AG04450 (cell line): ENCODE measurements around the gene DLL3. TPM values are rescaled to one million over a fixed set of nuclear protein-coding genes. Genes with fewer than 3 reads are reported as not detected.

Source experiments
- CTCF ChIA-PET: fragments of 300-600, 350-600 bp; formaldehyde crosslinking; extraction: SDS; loops from one replicate; lab custom pipeline; 2022; ENCODE audit warnings: antibody characterized with exemption, inconsistent platforms; lab: Charles Lee
- POLR2A ChIA-PET: fragments of 350-600 bp; formaldehyde crosslinking; extraction: SDS; loops from one replicate; lab custom pipeline; 2021; ENCODE audit warnings: antibody characterized with exemption, inconsistent platforms; lab: Yijun Ruan, JAX
- DNase-seq: peaks from one replicate; pipeline ENCODE4 v3.0.0-alpha.2; 2011; ENCODE audit warnings: low read depth, low spot score
- H3K27ac ChIP-seq: one replicate; pipeline ENCODE4 v1.5.1; 2012; ENCODE audit warnings: low read depth, low read length, control low read depth
- H3K27me3 ChIP-seq: one replicate; pipeline ENCODE4 v1.6.0; 2012; ENCODE audit warnings: low read length; ENCODE audit not compliant: control insufficient read depth, insufficient read depth
- H3K4me3 ChIP-seq: 2 replicates; pipeline ENCODE4 v1.5.1; 2011; ENCODE audit warnings: mild to moderate bottlenecking, low read depth, low read length, control low read depth
- H3K9me3 ChIP-seq: 2 replicates; pipeline ENCODE4 v1.5.1; 2012; ENCODE audit warnings: low read length; ENCODE audit not compliant: control insufficient read depth, insufficient read depth
- polyA plus RNA-seq: library from polyadenylated mRNA; depleted of rRNA; stranded (reverse); fragments of >200 nt; gene quantifications from 2 replicates; pipeline ENCODE4 v1.2.3, GENCODE V29; 2011; rRNA removed
- TF ChIP-seq, protein P1 (sequence below): IDR thresholded peaks from 2 replicates; pipeline ENCODE4 v1.5.1; 2011; ENCODE audit warnings: low read depth, low read length, control low read depth, inconsistent platforms

DLL3 gene
- polyA plus RNA-seq, 1 experiment: 0.47 TPM

DNA sequence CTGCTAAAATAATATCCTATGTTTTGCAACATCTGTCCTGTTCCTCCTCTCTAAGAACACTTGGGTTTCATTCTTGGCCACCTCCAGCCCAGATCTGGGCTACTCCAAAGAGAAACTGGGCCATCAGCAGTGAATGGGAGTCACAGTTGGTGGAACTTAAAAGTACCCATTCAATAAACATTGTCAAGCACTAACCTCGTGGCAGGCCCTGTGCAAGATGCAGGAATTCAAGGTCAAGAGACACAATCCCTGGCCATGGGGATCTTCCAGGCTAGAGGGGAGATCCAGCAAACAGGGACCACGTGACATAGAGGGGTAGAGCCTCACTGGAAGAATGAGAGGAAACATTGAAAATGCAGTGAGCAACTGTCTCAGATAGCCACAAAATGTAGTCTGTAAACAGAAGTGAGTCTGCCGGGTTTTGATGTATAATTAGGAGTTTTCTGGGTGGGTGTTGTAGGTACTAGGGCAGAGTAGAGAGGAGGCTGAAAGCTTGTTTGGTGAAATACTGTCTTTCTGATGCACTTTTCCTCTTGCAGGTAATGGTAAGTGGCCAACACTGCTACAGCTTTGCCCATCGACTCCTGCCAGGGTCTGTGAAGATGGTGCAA is 56.1 kb downstream of the DLL3 start:
- CTCF ChIA-PET: interaction anchor here (1.3 kb wide), 1 partner anchor 114 kb away, joined by 3 read pairs; no protein-coding TSS in a partner anchor
- TF ChIP-seq, protein P1, sequence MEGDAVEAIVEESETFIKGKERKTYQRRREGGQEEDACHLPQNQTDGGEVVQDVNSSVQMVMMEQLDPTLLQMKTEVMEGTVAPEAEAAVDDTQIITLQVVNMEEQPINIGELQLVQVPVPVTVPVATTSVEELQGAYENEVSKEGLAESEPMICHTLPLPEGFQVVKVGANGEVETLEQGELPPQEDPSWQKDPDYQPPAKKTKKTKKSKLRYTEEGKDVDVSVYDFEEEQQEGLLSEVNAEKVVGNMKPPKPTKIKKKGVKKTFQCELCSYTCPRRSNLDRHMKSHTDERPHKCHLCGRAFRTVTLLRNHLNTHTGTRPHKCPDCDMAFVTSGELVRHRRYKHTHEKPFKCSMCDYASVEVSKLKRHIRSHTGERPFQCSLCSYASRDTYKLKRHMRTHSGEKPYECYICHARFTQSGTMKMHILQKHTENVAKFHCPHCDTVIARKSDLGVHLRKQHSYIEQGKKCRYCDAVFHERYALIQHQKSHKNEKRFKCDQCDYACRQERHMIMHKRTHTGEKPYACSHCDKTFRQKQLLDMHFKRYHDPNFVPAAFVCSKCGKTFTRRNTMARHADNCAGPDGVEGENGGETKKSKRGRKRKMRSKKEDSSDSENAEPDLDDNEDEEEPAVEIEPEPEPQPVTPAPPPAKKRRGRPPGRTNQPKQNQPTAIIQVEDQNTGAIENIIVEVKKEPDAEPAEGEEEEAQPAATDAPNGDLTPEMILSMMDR: no peak
- POLR2A ChIA-PET: no interaction called here
- Histone ChIP-seq H3K9me3 (no peaks in the 10 kb centered on the region), H3K27me3 (peaks cover 8% of the 10 kb centered on the region), H3K27ac (no peak overlapping the region), H3K4me3 (no peak overlapping the region)
- no peak for DNase-seq

DNA sequence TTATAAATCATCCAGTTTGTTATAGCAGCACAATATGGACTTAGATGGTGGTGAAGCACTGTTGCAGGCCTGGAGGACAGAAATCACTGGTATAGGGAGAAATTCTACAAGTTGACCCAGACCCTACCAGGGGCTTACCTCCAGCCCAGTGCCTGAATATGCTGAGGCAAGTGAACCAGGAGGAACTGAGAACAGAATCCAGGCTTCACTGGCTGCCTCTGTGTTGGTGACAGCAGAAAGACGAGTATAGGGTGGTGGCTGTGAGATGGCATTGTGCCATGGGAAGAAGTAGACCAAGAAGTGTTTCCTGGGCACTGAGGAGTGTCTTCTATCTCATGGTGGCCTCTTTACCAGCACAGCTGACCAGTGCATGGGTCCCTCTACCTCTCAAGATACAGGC is 57.1 kb downstream of the DLL3 start:
- ChIA-PET CTCF (no interaction called here), POLR2A (no interaction called here)
- DNase-seq: no peak
- TF ChIP-seq, protein P1: no peak
- Histone ChIP-seq H3K4me3 (no peak overlapping the region), H3K27ac (no peak overlapping the region), H3K9me3 (no peaks in the 10 kb centered on the region), H3K27me3 (peaks cover 5% of the 10 kb centered on the region)

Other genes starting within 250 kb of the DLL3 start
- not detected in 2 replicates for gene IFNL2, start 230.6 kb upstream of the DLL3 start, polyA plus RNA-seq
- not detected in 2 replicates for gene IFNL1, start 202.5 kb upstream of the DLL3 start, polyA plus RNA-seq
- gene LRFN1, start 178.1 kb upstream of the DLL3 start, polyA plus RNA-seq: 0.15 and 0.16 TPM in 2 replicates
- gene GMFG, start 162.9 kb upstream of the DLL3 start, polyA plus RNA-seq: 0.17 and 0.26 TPM in 2 replicates
- 33.4 and 47.3 TPM in 2 replicates for gene SAMD4B, start 156.5 kb upstream of the DLL3 start, polyA plus RNA-seq
- gene PAF1, start 107.8 kb upstream of the DLL3 start, polyA plus RNA-seq: 51.9 and 60.5 TPM in 2 replicates
- gene MED29, start 107.6 kb upstream of the DLL3 start, polyA plus RNA-seq: 28.0 and 29.9 TPM in 2 replicates
- gene ZFP36, start 92.1 kb upstream of the DLL3 start, polyA plus RNA-seq: 4.1 and 8.3 TPM in 2 replicates
- gene PLEKHG2, start 86.3 kb upstream of the DLL3 start, polyA plus RNA-seq: 12.3 and 19.1 TPM in 2 replicates
- 1,488 and 2,094 TPM in 2 replicates for gene RPS16, start 63.0 kb upstream of the DLL3 start, polyA plus RNA-seq
- 75.3 and 78.0 TPM in 2 replicates for gene SUPT5H, start 53.4 kb upstream of the DLL3 start, polyA plus RNA-seq
- 58.9 and 75.0 TPM in 2 replicates for gene TIMM50, start 18.1 kb upstream of the DLL3 start, polyA plus RNA-seq
- gene SELENOV, start 16.2 kb downstream of the DLL3 start, polyA plus RNA-seq: not detected in 2 replicates
- gene EID2B, start 33.9 kb downstream of the DLL3 start, polyA plus RNA-seq: 2.3 and 3.1 TPM in 2 replicates
- gene EID2, start 41.2 kb downstream of the DLL3 start, polyA plus RNA-seq: 11.3 and 11.5 TPM in 2 replicates
- not detected in 2 replicates for gene LGALS13, start 103.6 kb downstream of the DLL3 start, polyA plus RNA-seq
- not detected in 2 replicates for gene LGALS16, start 157.0 kb downstream of the DLL3 start, polyA plus RNA-seq
- gene LGALS14, start 205.5 kb downstream of the DLL3 start, polyA plus RNA-seq: not detected in 2 replicates
- not detected in 2 replicates for gene CLC, start 239.1 kb downstream of the DLL3 start, polyA plus RNA-seq